ENCODE data around the gene EPYC.

DNA sequence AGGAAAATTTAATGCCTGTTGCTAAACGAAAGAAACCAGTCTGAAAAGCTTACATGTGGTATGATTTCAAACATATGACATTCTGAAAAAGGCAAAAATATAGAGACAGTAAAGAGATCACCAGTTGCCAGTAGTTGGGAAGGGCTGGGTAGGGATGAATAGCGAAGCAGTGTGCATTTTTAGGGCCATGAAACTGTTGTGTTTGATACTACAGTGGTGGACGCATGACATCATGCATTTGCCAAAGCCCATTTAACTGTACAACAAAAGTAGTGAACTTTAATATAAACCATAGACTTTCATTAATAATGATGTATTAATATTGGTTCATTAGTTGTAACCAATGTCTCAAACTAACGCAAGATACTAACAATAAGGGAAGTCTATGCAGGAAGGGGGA lies 14.7 kb upstream of the EPYC start:
- TF ChIP-seq, protein P1, sequence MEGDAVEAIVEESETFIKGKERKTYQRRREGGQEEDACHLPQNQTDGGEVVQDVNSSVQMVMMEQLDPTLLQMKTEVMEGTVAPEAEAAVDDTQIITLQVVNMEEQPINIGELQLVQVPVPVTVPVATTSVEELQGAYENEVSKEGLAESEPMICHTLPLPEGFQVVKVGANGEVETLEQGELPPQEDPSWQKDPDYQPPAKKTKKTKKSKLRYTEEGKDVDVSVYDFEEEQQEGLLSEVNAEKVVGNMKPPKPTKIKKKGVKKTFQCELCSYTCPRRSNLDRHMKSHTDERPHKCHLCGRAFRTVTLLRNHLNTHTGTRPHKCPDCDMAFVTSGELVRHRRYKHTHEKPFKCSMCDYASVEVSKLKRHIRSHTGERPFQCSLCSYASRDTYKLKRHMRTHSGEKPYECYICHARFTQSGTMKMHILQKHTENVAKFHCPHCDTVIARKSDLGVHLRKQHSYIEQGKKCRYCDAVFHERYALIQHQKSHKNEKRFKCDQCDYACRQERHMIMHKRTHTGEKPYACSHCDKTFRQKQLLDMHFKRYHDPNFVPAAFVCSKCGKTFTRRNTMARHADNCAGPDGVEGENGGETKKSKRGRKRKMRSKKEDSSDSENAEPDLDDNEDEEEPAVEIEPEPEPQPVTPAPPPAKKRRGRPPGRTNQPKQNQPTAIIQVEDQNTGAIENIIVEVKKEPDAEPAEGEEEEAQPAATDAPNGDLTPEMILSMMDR (IDR thresholded peaks at IDR 0.05): no peak
- TF ChIP-seq POLR2A (IDR thresholded peaks at IDR 0.05): no peak

All from adrenal gland (tissue), 5 donors.